Mammary epithelial cell (primary cell): ENCODE results near the gene ADARB2.

Source experiments
- EZH2 ChIP-seq: IDR thresholded peaks from 2 replicates; pipeline ENCODE4 v1.6.1; 2012; ENCODE audit warnings: low read length, inconsistent platforms, borderline replicate concordance
- TF ChIP-seq, protein P1 (sequence below), 2 donors: IDR thresholded peaks in 1 of 2; conservative IDR thresholded peaks in 1 of 2; 2 replicates each; pipeline ENCODE4 v1.5.1; 2011 to 2012; ENCODE audit warnings: inconsistent platforms in 2 of 2, low read length in 2 of 2, mild to moderate bottlenecking in 2 of 2, control low read depth in 1 of 2, low read depth in 1 of 2; ENCODE audit not compliant: insufficient read depth in 1 of 2; ENCODE audit errors: extremely low read depth in 1 of 2

DNA sequence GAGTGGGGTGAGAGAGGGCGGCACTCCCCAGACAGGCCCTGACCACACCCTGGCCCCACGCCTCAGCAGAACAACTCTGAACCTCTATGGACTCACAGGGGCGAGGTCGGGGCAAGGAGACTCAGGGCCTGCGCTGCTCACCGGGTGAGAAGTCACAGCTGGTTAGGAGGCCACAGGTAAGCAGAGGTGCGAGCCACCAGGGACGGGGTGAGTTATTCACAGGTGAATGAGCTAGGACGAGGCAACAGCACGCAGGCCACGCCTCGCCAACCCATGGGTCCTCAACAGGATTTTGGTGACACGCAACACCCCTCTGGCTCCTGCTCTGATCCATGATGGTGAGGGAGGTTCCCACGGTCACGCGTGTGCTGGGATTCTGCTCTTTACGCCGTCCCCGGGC is 202.5 kb downstream of the ADARB2 start:
- TF ChIP-seq EZH2: no peak
- TF ChIP-seq, protein P1, sequence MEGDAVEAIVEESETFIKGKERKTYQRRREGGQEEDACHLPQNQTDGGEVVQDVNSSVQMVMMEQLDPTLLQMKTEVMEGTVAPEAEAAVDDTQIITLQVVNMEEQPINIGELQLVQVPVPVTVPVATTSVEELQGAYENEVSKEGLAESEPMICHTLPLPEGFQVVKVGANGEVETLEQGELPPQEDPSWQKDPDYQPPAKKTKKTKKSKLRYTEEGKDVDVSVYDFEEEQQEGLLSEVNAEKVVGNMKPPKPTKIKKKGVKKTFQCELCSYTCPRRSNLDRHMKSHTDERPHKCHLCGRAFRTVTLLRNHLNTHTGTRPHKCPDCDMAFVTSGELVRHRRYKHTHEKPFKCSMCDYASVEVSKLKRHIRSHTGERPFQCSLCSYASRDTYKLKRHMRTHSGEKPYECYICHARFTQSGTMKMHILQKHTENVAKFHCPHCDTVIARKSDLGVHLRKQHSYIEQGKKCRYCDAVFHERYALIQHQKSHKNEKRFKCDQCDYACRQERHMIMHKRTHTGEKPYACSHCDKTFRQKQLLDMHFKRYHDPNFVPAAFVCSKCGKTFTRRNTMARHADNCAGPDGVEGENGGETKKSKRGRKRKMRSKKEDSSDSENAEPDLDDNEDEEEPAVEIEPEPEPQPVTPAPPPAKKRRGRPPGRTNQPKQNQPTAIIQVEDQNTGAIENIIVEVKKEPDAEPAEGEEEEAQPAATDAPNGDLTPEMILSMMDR (conservative IDR thresholded peaks at IDR 0.05 in 1 of 2, IDR thresholded peaks at IDR 0.05 in 1 of 2; ENCODE audit: extremely low read depth in 1 of 2, insufficient read depth in 1 of 2, low read depth in 1 of 2, low read length in 2 of 2): no peak
